OCI-M1 (cell line): Measurements from ENCODE around the gene KIAA1671.

Experiments
- DNase-seq: peaks from one replicate; lab custom pipeline; 2025; lab: John Stamatoyannopoulos, UW

KIAA1671 gene

DNA sequence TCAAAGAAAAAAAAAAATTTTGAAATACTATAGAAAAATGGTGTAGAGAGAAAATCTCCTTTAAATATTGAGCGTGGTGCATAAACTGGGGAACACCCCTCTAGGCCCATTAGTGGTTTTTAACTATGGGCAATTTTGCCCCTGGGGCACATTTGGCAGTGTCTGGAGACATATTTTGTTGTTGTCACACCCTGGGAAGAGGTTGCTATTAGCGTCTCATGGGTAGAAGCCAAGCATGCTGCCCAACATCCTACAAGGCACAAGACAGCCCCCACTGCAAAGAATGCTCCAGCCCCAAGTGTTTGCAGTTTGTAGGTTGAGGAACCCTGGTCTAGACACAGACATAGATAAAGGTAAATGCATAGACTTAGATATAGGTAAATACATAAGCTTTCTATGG lies 92.6 kb downstream of the KIAA1671 start:
- no peak for DNase-seq

DNA sequence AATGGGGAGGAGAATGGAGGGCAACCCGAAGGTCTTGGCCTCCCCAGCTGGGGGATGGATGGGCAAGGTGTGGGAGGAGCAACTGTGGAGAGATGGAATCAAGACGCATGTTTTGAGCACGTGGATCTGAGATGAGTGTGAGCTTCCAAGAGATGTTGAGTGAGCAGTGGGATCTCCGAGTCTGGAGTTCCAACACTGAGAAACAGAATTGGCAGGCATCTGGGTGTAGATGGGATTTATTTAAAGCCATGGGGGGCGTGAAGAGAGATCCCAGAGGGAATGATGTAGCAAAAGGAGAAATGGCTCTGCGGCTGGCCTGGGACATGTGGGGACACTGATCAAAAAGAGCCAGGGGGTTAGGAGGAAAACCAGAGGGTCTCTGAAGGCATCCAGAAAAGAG lies 95.6 kb downstream of the KIAA1671 start:
- DNase-seq, result no peak

DNA sequence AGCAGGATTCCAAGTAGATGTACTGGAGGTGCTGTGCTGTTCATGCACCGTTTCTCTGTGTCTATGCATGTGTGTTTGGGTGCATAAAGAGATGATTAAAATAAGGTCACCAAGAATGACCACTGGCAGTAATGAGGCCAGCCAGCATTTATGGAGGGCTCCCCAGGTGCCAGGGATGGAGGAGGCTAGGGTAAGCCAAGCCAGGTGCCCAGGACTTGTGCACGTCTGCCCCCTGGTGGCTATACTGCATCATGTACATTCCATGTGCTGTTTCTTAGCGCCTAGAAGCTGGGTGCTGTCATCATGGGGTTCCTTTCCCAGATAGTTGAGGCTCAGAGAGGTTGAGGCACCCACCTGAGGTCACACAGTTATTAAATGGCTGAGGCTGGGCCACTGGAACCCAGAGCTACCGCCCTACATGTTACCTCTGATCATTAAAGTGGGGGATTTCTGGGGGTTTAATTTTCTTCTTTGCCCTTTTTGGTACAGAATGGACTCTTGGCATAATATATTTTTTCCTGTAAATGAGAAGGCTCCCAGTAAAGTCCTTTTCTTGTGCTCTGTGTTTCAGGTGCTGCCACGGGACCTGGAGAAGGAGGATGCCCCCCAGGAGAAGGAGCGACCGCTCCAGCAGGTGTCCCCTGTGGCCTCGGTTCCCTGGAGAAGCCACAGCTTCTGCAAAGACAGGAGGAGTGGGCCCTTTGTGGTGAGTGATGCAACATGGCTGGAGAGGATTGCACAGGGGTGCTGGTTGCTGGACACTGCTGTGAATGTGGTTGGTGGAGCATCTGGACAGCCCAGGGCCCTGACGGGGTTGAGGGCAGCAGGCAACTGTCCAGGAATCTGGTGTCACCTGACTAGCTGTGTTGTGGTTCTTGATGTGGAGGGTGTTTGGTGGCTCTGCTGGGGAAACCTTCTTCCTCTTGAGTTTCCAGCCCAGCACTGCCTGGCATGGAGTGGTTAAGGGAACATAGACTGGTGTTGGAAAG lies 96.4 kb downstream of the KIAA1671 start:
- DNase-seq, result peak; percentile 83

DNA sequence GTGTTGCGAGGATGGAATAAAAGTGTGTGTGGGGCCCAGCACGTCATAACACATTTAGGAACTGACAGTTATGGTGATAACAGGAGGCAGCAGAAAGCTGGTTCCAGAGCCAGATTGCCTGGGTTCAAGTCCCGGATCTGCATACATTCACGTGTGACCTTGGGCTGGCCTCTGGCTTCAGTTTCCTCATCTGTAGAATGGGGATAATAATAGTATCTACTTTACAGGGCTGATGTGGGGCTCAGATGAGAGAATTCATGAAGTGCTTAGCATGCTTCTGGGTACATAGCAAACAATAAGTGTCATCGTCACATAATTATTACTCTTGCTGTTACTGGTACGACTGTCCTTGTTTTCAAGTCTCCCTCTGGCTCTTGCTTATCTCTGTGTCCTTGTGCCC lies 97.3 kb downstream of the KIAA1671 start:
- DNase-seq, result no peak

DNA sequence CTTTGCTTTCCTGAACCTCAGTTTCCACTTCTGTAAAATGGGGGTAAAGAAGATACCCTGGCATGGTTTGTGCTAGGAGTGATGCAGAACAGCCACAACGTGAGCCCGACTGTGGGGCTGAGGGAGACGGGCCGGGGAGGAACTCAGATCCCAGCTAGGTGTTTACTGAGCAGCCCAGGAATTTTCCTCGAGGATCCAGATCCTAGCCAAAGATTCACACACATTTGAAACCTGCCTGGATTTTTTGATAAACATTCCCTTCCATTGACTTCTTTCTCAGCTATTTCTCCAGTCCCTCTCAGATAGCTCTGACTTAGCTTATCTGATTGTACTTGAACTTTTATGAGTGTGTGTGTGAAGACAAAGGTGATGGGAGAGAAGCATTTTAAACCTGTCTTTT lies 98.0 kb downstream of the KIAA1671 start:
- DNase-seq, result no peak

DNA sequence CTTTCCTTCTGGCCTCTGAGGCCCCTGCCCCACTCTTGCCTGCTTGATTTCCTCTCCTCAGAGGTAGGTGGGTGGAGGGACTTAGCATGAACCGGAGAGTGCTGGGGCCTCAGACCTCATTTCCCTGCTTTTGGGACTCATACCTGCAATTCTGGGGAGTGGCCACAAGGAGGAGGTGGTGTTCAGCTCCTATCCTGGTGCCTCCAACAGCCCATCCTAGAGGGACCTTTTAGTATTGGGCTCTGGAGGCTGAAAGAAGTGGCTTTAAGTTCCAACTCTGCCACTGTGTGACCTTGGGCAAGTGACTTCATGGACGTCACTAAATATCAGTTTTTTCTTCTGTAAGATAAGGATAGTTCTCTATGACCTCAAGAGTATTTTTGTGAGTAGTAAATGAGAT lies 98.6 kb downstream of the KIAA1671 start:
- peak; percentile 43 for DNase-seq

DNA sequence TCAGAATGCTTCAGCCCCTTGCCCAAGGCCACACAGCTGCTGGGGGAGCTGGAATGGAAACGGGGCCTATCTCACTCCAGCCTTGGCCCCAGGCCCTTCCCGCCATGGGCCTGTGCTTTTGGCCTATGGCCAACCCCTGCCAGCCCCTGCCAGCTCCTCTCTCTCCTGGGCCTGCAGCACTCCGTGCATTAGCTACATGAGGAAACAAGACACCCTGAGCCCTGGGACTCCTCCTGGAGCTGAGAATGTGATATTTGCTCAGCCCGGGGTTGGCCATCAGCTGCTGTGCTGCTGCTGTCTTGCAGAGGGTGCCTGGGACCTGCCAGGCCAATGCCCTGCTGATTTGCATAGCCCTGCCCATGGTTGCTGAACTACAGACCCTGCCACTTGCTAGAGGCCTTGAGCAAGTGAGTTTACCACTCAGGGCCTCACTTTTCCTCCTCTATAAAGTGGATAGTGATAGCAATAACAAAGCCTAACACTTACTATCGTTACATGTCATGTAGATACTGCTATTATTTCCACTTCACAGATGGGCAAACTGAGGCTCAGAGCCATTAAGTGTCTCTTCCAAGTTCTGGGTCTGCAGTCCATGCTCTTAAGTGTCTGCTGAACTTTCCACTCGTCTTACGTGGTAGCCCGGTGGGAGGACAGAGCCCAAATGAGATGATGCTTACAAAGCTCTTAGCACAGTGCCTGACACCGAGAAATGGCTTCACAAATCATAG lies 99.6 kb downstream of the KIAA1671 start:
- DNase-seq, result no peak

DNA sequence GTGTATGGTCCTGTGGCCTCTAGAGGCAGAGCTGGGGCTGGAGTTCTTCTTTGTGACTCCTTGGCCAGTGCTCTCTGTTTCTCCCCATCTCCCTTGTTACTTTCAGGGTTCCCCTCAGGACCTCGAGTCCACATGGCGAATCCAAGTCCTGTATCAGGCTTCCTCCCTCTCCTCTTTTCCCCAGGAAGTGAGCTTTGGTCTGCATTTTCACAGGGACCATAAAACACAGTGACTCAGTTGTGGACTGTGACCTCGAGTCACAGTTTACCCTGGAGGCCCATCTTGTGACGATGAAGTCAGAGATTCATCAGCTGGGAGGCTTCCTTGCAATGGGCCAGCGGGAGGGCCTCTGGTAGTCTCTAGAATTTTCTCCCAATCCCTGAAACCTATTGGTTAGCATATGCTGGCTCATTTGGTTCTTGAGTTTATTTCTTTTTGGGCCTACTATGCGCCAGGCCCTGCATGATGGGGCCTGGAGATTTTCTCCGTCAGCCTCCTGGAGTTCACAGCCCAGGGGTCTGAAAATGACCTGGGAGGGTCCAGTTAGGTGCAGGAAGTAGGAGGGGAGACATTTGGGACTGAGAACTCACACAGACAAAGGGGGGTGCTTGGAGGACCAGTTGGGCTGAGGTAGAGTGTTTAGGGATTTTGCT lies 100.8 kb downstream of the KIAA1671 start:
- no peak for DNase-seq

DNA sequence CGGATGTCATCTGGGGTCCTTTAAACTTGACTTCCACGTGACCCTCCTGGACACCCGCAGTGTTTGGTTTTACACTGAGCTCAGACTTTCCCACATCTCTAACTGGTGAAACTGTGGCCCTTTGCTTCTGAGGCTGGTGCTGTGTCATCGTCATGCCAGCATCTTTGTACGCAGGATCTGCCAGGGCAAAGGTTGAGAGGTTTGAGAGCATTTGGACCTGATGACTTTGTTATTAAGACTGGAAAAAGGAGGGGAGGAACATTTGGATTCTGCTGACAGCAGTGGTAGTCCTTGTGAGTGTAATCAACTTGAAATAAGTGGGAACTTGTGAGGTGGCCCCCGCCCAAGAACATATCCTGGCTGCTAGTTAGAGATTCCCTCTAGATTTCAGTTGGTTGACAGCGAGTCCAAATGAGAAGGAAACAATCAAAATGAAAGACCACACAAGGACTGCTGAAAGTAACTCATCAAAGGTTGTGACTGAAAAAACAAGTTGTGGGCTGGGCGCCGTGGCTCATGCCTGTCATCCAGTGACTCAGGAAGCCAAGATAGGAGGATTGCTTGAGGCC lies 102.5 kb downstream of the KIAA1671 start:
- no peak for DNase-seq

DNA sequence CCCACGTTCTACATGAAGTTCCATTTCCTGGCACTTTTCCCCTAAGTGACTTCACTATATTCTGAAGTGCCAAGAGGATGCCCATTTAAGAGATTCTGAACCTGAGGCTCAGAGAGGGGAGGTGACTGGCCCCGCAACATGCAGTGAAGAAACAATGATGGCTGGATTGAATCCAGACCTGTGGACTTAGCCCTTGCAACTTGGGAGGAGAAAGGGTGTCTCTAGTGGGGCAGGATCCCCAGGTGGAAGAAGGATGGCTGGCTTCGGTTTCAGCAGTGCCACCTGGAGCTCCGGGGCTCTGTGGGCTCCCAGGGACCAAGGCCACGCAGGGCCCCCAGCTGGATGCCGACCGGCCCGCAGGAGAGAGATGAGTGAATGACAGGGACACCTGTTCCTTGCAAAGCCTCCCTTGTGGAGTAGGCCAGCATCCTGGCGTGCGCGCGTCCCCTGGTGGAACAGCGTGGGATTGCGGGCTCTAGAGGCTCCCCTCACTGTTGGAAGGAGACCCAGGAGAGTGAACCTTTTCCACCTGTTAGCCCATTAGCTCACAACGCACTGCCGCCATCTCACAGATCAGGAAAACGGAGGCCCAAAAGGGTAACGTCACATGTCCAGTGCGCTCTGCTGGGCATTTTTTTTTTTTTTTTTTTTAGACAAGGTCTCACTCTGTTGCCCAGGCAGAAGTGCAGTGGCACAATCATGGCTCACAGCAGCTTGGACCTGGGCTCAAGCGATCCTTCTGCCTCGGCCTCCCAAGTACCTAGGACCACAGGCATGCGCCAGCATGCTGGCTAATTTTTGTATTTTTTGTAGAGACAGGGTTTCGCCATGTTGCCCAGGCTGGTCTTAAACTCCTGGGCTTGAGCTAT lies 104.7 kb downstream of the KIAA1671 start:
- peak; percentile 89 for DNase-seq

DNA sequence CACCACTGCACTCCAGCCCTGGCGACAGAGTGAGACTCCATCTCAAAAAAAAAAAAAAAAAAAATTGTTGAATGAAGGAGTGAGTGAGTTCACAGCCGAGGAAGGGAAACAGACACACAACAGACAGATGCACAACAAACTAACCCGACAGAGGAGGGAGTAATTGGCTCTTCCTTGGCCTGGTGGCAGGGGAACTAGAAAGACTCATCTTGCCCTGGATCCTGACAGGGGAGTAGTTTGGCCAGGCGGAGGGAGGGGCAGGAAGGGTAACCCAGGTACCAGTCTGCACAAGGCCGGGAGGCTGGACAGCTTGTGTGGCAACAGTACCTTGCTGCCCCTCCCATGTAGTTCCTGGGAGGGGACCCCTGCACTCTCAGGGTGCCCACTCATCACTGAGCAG lies 106.9 kb downstream of the KIAA1671 start:
- no peak for DNase-seq

DNA sequence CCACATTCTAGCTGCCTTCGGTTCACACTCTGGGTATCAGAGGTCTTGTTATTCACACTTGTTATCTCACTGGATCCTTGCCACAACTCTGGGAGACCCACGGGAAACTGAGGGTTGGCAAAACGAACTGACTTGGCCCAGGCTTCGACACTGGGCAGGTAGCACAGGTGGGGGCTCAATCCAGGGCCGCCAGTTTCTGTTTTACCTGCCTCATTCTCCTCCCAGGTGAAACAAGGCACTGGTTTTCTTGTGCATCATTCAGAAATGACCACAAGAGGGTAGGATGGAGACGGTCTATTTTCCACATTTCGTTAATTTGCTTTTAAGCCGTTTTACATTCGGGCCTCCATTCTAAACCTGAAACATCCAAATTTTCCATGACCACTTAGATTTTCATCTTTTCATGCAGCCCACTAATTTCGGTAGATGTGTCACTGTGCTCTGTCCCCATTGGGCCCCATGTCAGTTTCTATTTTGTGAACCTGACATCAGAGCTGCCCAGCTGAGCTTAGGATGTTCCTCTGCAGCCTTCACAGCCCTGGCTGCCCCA lies 108.1 kb downstream of the KIAA1671 start:
- DNase-seq, result no peak

DNA sequence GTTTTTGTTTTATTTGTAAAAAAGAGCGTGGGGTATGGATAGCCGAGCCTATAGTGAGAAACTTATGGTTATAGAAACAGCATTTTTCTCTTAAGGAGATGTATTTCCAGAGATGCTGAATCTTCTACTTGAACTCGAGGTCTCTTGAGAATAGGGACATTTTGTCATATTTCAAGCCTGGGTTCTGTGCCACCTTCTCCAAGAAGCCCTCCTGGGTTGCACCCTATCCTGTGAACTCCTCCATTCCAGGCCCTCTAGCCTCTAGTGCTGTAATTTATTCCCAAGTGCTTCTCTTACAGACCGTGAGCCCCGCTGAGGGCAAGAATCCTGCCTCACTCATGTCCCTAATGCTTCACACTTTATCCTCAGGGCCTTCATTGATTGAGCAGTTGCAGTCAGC lies 108.6 kb downstream of the KIAA1671 start:
- DNase-seq, result no peak

DNA sequence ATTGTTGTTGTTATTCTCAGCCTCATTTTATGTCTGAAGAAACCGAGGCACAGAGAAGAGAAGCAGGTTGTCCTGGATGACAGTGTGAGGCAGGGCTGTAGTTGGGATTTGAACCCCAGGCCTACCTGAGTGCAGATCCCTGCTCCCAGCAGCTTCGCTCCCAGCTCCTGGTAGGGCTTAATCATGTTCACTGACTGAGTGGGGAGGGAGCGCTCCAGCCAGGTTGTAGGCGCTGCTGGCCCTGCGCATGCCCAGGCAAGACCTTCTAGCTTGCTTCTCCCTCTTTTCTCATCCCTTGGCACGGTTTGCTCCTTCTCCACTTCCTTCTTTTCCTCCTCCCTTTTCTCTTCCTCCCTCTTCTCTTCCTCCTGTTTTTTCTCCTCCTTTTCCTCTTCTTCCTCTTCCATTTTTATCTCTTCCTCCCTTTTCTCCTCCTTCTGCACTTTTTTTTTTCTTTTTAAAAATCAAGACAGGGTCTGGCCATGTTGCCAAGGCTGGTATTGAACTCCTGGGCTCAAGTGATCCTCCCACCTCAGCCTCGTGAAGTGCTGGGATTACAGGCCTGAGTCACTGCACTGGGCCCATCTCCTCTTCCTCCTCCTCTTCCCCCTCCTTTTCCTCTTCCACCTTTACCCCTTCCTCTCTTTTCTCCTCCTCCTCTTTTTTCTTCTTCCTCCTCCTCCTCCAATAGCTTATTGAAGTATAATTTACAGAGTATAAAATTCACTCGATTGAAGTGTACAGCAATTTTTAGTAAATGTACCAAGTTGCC lies 109.3 kb downstream of the KIAA1671 start:
- no peak for DNase-seq

DNA sequence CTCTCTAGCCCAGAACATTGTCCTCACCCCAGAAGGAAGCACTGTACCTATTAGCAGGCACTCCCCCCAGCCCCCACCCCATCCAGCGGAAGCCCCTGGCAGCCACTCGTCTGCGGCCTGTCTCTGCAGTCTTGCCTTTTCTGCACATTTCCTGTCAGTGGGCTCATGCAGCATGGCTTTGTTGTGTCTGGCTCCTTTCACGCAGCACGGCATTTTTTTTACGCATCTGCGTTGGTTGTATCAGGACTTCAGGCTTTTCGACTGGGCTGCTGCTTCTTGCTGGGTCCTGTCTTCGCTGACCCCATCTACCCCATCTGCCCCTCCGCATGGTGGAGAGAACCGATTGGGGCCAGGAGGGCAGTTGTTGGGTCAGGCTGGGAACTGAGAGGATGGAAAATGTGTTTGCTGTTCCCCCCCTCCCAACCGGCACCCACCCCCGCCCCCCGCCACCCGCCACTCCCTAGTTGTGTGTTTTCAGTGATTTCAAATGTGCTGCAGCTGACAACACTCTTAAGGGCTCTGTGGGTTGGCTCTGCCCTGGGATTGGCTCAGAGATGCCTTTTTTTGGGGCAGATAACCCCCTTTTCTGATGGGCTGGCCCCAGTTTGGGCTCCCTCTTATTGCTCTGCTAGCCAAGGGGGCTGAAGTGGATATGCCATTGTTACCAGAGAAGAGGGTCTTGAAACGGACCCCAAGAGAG lies 110.0 kb downstream of the KIAA1671 start:
- DNase-seq, result no peak

DNA sequence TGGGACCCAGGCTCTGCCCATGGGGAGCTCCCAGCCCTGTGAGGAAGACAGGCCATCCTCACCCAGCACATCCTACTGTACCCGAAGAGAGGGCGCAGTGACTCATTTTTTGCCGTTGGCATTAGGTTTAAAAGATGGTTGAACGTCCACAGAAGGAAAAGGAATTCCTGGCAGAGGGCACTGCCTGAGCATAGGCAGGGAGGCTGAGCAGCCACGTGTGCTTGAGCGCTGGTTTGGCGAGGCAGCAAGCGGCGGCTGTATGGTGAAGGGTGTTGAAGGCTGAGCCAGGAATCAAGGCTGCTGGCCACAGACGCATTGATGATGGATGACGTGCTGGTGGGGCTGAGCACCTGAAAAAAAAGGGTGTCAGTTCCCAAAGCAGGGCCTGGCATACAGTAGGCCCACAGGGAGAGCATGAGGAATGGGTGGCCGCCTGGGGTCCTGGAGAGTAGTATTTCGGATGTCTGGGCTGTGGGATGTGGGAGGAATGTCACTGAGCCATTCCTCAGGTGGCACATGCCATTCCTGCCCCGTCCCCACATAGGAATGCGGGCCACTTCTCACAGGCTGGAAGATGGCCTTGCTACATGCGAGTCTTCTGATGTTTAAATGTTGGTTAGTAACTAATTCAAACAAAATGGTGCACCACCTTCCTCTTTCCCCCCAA lies 112.5 kb downstream of the KIAA1671 start:
- DNase-seq, result no peak

DNA sequence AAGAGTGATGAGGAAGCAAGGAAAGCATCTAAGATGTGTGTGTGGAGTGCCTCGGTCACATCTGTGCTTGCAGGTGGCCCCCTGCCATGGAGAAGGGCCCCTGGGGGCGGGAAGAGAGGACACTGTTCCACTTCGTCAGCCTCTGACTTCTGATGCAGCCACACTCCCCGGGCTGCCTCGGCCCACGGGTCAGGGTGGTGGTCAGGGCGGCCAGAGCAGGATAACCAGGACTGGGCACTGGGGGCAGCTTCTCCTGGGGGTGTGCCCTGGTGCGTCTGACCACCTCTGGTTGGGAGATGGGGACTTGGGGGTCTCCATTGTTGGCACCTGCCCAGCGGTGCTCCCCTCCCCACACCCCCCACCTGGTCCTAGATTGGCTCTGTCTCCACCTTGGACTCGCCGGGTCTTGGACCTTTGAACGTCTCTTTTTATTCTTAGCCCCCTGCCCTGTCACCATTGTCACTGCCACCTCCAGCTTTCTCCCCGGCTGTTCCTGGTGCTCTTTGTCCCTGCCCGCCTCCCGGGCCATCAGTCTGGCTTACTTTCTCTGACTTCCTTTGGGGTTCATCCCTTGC lies 114.4 kb downstream of the KIAA1671 start:
- no peak for DNase-seq

DNA sequence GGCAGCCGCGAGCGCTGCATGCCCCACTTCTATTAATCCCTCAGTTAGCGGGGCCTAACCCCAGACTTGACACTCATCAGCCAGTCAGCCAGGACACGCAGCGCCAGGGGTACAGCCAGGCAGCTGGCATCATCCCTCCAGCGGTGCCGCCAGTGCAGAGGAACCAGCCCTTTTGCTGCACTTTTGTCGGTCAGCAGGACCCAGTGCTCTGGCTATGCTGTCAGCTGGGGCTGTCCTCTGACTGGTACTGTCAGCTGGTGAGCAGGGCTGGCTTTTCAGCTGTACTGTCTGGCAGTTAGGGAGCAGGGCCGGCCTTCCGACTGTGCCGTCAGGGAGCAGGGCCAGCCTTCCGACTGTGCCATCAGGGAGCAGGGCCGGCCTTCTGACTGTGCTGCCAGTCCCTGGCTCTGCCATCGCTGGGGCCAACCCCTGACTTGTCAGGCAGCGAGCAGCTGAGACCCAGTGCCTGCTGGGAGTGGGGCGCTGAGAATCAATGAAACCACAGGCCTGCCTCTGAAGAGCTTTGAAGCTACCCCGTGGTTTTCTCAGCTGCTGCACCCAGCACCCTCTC lies 115.4 kb downstream of the KIAA1671 start:
- DNase-seq, result no peak
